ENCODE measurements around the gene CDH23.

DNA sequence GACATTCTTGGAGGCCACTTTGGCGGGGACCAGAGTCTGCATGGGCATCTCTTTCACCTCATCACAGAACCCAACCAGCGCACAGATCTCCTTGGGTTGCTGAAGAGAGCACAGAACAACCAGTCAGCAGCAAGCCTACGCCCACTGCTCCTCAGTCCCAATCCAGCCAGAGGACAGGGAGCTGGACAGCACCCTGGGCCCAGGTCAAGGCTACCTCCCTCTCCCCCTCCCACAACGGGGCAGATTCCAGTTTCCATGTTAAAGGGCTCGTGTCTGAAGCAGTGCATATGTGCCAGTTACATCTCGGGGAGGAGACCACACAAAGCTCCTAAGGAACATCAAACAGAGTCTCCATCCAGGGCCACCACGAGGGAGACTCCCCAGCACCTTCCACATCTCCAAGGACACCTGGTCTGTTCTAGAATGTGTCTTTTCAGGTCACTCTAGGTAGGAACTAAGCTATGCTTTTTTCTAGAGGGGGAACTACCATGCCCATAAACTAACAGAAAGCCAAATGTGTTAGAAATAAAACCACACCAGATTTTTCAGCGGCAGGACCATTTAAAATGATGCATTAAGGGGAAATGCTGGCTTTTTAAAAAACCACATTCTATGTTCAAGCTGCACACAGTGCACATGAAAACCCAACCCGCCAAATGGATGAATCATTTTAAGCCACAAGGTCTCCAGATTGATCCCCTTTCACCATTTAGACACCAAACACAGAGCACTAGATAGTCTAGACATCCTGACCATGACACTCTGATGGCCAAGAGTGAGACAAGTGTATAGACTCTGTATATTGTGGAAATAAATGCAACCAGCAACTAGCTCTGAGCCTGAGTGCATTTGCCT, 425.4 kb downstream of the CDH23 start:
- TF ChIP-seq, protein P1, sequence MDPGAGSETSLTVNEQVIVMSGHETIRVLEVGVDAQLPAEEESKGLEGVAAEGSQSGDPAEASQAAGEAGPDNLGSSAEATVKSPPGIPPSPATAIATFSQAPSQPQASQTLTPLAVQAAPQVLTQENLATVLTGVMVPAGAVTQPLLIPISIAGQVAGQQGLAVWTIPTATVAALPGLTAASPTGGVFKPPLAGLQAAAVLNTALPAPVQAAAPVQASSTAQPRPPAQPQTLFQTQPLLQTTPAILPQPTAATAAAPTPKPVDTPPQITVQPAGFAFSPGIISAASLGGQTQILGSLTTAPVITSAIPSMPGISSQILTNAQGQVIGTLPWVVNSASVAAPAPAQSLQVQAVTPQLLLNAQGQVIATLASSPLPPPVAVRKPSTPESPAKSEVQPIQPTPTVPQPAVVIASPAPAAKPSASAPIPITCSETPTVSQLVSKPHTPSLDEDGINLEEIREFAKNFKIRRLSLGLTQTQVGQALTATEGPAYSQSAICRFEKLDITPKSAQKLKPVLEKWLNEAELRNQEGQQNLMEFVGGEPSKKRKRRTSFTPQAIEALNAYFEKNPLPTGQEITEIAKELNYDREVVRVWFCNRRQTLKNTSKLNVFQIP (CRISPR knock-in tag; IDR thresholded peaks at IDR 0.05; ENCODE audit: borderline replicate concordance, low read depth), result no peak
- TF ChIP-seq ZFP3 (CRISPR knock-in tag; IDR thresholded peaks at IDR 0.05) (no peak), BACH2 (CRISPR knock-in tag; IDR thresholded peaks at IDR 0.05; ENCODE audit: borderline replicate concordance) (no peak)
- TF ChIP-seq, protein P2, sequence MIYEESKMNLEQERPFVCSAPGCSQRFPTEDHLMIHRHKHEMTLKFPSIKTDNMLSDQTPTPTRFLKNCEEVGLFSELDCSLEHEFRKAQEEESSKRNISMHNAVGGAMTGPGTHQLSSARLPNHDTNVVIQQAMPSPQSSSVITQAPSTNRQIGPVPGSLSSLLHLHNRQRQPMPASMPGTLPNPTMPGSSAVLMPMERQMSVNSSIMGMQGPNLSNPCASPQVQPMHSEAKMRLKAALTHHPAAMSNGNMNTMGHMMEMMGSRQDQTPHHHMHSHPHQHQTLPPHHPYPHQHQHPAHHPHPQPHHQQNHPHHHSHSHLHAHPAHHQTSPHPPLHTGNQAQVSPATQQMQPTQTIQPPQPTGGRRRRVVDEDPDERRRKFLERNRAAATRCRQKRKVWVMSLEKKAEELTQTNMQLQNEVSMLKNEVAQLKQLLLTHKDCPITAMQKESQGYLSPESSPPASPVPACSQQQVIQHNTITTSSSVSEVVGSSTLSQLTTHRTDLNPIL (CRISPR knock-in tag; IDR thresholded peaks at IDR 0.05; ENCODE audit: low read depth), result no peak
